Parathyroid adenoma (tissue), 2 donors: ENCODE measurements around the gene CPT2.

ENCODE experiments used
- H2AFZ ChIP-seq: fragments of 300-600 bp; sonication (generic); one replicate; pipeline ENCODE4 v1.7.0; 2017; ENCODE audit warnings: antibody characterized with exemption, mild to moderate bottlenecking
- H3K27ac ChIP-seq: fragments of 300-600 bp; sonication (generic); one replicate; pipeline ENCODE4 v1.7.0; 2017
- H3K27me3 ChIP-seq: fragments of 300-600 bp; sonication (generic); one replicate; pipeline ENCODE4 v1.7.0; 2017; ENCODE audit warnings: low read length; ENCODE audit not compliant: control insufficient read depth, insufficient read depth
- H3K36me3 ChIP-seq: fragments of 300-600 bp; sonication (generic); one replicate; pipeline ENCODE4 v1.7.0; 2017; ENCODE audit warnings: low read length; ENCODE audit not compliant: control insufficient read depth, insufficient read depth
- H3K4me1 ChIP-seq: fragments of 300-600 bp; sonication (generic); one replicate; pipeline ENCODE4 v1.7.0; 2017; ENCODE audit warnings: control low read depth
- H3K4me2 ChIP-seq: fragments of 300-600 bp; sonication (generic); one replicate; pipeline ENCODE4 v1.7.0; 2017; ENCODE audit warnings: low read length
- H3K4me3 ChIP-seq: fragments of 300-600 bp; sonication (generic); one replicate; pipeline ENCODE4 v1.7.0; 2017; ENCODE audit warnings: low read depth, low read length
- H3K79me2 ChIP-seq: fragments of 300-600 bp; sonication (generic); one replicate; pipeline ENCODE4 v1.7.0; 2017; ENCODE audit warnings: control low read depth
- H3K9ac ChIP-seq: fragments of 300-600 bp; sonication (generic); one replicate; pipeline ENCODE4 v1.7.0; 2017; ENCODE audit warnings: mild to moderate bottlenecking
- H3K9me3 ChIP-seq: fragments of 300-600 bp; sonication (generic); one replicate; pipeline ENCODE4 v1.7.0; 2017; ENCODE audit warnings: low read length; ENCODE audit not compliant: control insufficient read depth
- TF ChIP-seq, protein P1 (sequence below): fragments of 300-600 bp; sonication (generic); IDR thresholded peaks from one replicate; pipeline ENCODE4 v1.7.0; 2017; ENCODE audit warnings: antibody characterized with exemption, mild to moderate bottlenecking
- donor health status: primary hyperparathyroidism.

CPT2 gene

GRCh38 chr1:53160924-53161378, 35.7 kb upstream of the CPT2 start:
- Histone ChIP-seq H3K4me1 (no peaks in the 10 kb centered on the region), H3K9ac (no peak overlapping the region), H2AFZ (no peak overlapping the region), H3K4me2 (no peak overlapping the region), H3K9me3 (no peaks in the 10 kb centered on the region), H3K27me3 (no peaks in the 10 kb centered on the region), H3K27ac (no peak overlapping the region), H3K79me2 (no peaks in the 10 kb centered on the region), H3K36me3 (no peaks in the 10 kb centered on the region), H3K4me3 (no peak overlapping the region)
- TF ChIP-seq, protein P1, sequence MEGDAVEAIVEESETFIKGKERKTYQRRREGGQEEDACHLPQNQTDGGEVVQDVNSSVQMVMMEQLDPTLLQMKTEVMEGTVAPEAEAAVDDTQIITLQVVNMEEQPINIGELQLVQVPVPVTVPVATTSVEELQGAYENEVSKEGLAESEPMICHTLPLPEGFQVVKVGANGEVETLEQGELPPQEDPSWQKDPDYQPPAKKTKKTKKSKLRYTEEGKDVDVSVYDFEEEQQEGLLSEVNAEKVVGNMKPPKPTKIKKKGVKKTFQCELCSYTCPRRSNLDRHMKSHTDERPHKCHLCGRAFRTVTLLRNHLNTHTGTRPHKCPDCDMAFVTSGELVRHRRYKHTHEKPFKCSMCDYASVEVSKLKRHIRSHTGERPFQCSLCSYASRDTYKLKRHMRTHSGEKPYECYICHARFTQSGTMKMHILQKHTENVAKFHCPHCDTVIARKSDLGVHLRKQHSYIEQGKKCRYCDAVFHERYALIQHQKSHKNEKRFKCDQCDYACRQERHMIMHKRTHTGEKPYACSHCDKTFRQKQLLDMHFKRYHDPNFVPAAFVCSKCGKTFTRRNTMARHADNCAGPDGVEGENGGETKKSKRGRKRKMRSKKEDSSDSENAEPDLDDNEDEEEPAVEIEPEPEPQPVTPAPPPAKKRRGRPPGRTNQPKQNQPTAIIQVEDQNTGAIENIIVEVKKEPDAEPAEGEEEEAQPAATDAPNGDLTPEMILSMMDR: no peak

DNA sequence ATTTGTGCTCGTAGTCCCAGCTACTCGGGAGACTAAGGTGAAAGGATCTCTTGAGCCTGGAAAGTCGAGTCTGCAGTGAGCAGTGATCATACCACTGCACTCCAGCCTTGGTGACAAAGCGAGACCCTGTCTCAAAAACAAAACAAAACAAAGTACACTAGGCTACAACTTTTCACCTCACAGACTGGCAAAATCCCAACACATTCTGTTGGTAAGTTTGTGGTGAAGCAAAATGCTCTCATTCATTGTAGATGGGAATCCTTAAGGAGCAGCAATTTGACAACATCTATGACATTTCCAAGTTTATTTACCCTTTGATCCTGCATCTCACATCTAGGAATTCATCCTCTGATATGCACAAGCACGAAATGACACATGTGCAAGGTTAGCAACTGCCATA, 34.0 kb upstream of the CPT2 start:
- TF ChIP-seq, protein P1: no peak
- H3K4me3 ChIP-seq: no peak overlapping the region
- H3K4me2 ChIP-seq: no peak overlapping the region
- no peaks in the 10 kb centered on the region for H3K9me3 ChIP-seq
- H3K9ac ChIP-seq: no peak overlapping the region
- no peaks in the 10 kb centered on the region for H3K36me3 ChIP-seq
- H3K27ac ChIP-seq: no peak overlapping the region
- no peak overlapping the region for H2AFZ ChIP-seq
- H3K79me2 ChIP-seq: no peaks in the 10 kb centered on the region
- no peaks in the 10 kb centered on the region for H3K27me3 ChIP-seq
- H3K4me1 ChIP-seq: no peaks in the 10 kb centered on the region

DNA sequence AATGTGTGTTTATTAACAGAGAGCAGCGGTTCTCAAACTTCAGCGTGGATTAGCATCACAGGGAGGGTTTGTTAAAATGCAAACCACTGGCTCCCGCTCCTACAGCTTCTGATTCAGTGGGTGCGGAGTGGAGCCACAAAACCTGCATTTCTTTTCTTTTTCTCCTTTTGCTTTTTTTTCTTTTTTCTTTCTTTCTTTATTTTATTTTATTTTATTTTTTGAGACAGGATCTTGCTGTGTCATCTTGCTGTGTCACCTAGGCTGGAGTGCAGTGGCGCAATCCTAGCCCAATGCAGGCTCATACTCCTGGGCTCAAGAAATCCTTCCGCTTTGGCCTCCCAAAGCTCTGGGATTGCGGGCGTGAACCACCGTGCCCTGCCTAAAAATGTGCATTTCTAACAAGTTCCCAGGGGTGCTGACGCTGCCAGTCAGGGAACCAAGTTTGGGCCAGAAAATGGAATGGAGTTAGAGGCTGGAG, 33.3 kb upstream of the CPT2 start:
- H3K27ac ChIP-seq: no peak overlapping the region

DNA sequence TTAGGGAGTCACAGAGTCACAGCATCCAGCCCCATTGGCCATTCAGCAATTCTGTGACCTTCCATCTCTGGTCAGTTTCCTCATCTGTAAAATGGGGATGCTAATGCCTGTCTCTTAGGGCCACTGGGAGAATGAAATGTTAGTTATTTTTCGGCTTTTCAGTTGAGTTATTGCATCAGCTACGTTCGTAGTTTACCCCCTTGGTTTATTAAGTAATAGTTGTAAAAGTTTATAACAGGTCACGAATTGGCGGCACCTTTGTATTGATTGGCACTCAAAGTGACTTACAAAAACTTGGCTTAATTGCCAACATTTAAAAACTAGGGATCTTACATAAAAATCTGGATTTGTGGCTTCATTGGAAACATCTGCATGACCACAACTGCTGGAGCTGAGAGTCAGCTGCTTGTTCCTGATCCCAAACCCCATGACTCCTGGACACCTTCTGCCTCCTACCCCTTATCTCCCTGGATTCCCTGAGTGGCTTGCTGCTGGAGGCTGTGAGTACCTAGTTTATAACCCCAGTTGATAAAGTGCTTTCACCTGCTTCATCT, 31.1 kb upstream of the CPT2 start:
- no peak overlapping the region for H3K4me3 ChIP-seq
- H3K36me3 ChIP-seq: no peaks in the 10 kb centered on the region
- H3K9ac ChIP-seq: no peak overlapping the region
- H3K4me1 ChIP-seq: no peaks in the 10 kb centered on the region
- TF ChIP-seq, protein P1: no peak
- no peaks in the 10 kb centered on the region for H3K79me2 ChIP-seq
- H3K27ac ChIP-seq: no peak overlapping the region
- no peak overlapping the region for H2AFZ ChIP-seq
- H3K9me3 ChIP-seq: no peaks in the 10 kb centered on the region
- no peak overlapping the region for H3K4me2 ChIP-seq
- H3K27me3 ChIP-seq: no peaks in the 10 kb centered on the region

More for the DNA sequence above, 33.3 kb upstream of the CPT2 start:
- no peaks in the 10 kb centered on the region for H3K27me3 ChIP-seq
- no peaks in the 10 kb centered on the region for H3K9me3 ChIP-seq
- H3K4me1 ChIP-seq: no peaks in the 10 kb centered on the region
- TF ChIP-seq, protein P1: no peak
- no peak overlapping the region for H2AFZ ChIP-seq
- no peak overlapping the region for H3K9ac ChIP-seq
- no peak overlapping the region for H3K4me3 ChIP-seq
- H3K79me2 ChIP-seq: no peaks in the 10 kb centered on the region
- no peaks in the 10 kb centered on the region for H3K36me3 ChIP-seq
- H3K4me2 ChIP-seq: no peak overlapping the region

DNA sequence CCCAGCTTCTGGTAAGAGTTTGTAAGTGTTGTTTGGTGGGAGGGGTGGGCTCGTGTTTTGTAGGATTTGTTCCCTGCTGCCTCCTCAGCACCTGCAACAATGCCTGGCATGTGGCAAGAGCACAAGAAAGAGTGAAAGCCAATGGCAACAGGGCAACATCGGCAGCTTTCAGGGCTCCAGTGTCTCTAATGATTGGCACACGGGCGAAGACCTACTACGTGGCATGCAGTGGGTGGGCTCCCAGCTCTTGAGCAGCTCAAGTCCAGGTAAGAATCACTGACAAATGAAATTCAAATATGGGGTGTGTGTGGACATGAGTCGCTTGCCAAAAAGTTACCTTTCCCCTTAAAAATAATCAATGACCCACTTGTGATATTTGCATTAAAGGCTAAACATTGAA, 30.3 kb upstream of the CPT2 start:
- H3K9me3 ChIP-seq: no peaks in the 10 kb centered on the region
- TF ChIP-seq, protein P1: no peak
- H3K27me3 ChIP-seq: no peaks in the 10 kb centered on the region
- no peak overlapping the region for H3K9ac ChIP-seq
- no peaks in the 10 kb centered on the region for H3K79me2 ChIP-seq
- H3K4me3 ChIP-seq: no peak overlapping the region
- H3K4me2 ChIP-seq: no peak overlapping the region
- H3K27ac ChIP-seq: no peak overlapping the region
- H3K4me1 ChIP-seq: no peaks in the 10 kb centered on the region
- H2AFZ ChIP-seq: no peak overlapping the region
- no peaks in the 10 kb centered on the region for H3K36me3 ChIP-seq
